SK-N-MC (cell line): ENCODE measurements around the gene CAPNS2.

Source experiments
- EZH2 ChIP-seq: fragments of 200-600 bp; sonication (generic); IDR thresholded peaks from one replicate; pipeline ENCODE4 v1.6.1; 2017; ENCODE audit warnings: antibody characterized with exemption
- FOXP2 ChIP-seq: optimal IDR thresholded peaks from 2 replicates; pipeline ENCODE3; 2011; ENCODE audit warnings: mild to moderate bottlenecking, moderate library complexity; ENCODE audit not compliant: insufficient read depth; ENCODE audit errors: extremely low read length, control extremely low read depth
- POLR2AphosphoS5 ChIP-seq: IDR thresholded peaks from 2 replicates; pipeline ENCODE4 v1.6.1; 2012; ENCODE audit warnings: mild to moderate bottlenecking, low read depth, low read length, borderline replicate concordance

DNA sequence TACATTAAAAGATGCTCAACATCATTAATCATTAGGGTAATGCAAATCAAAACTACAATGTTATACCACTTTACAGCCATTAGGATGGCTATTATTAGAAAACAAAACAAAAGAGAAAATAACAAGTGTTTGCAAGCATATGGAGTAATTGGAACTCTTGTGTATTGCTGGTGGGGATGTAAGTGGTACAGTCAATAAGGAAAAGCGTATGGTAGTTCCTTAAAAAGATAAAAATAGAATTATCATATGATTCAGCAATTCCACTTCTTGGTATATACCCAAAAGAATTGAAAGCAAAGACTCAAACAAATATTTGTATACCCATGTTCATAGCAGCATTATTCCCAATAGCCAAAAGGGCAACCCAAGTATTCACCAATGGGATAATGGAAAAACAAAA, 1.4 kb upstream of the CAPNS2 start:
- TF ChIP-seq POLR2AphosphoS5, result no peak
- no peak for TF ChIP-seq EZH2
- TF ChIP-seq FOXP2, result no peak
